Gastroesophageal sphincter (tissue), 3 donors: Measurements from ENCODE around the gene ADAMTS9.

Source experiments
- CTCF ChIP-seq, 4 experiments: fragments of 200-600 bp in 2 of 4; fragments of 450-650 bp in 2 of 4; sonication (generic) in 1 of 4; IDR thresholded peaks; one replicate each; pipeline ENCODE4 v1.5.1; 2017 to 2019; ENCODE audit warnings: antibody characterized with exemption in 4 of 4, mild to moderate bottlenecking in 2 of 4, moderate library complexity in 2 of 4
- EP300 ChIP-seq: sonication (generic); formaldehyde crosslinking; IDR thresholded peaks from one replicate; pipeline ENCODE4 v1.6.1; 2017; ENCODE audit warnings: antibody characterized with exemption, mild to moderate bottlenecking
- POLR2A ChIP-seq, 2 donors: fragments of 450-650 bp; IDR thresholded peaks; one replicate each; pipeline ENCODE4 v1.6.1; 2017; ENCODE audit warnings: antibody characterized with exemption in 2 of 2, mild to moderate bottlenecking in 2 of 2, moderate library complexity in 1 of 2

GRCh38 chr3:64561868-64562267 lies 125.9 kb downstream of the ADAMTS9 start:
- no peak for TF ChIP-seq CTCF (IDR thresholded peaks at IDR 0.05)
- TF ChIP-seq POLR2A (IDR thresholded peaks at IDR 0.05) = no peak
- no peak for TF ChIP-seq EP300
